ENCODE results near the gene SLC10A1.
"Not testable (repeated sequence)": the region's sequence is repeated elsewhere in the genome, so short reads cannot be mapped to it uniquely, and the experiment has no call there.

Gene SLC10A1

DNA sequence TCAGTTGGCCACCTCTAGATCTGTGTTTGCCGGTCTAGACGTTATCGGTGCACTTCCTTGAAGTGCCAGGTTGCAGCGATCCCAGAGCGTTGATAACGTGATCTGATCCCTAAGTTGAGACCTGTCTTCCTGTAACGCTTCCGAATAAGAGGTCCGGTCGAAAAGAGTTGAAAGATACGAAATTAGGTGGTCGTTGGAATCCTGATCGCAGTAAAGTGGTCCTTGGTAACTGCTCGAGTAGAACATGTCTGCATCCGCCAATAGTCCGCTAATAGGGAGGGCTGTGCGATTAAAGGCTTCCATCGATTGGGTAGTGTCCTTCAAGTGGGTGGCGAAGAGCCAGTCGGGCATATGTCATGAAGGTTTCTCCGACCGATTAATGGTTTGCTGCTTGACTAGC, 27.4 kb downstream of the SLC10A1 start:
- DNase-seq (ENCODE audit: low read depth): no peak

DNA sequence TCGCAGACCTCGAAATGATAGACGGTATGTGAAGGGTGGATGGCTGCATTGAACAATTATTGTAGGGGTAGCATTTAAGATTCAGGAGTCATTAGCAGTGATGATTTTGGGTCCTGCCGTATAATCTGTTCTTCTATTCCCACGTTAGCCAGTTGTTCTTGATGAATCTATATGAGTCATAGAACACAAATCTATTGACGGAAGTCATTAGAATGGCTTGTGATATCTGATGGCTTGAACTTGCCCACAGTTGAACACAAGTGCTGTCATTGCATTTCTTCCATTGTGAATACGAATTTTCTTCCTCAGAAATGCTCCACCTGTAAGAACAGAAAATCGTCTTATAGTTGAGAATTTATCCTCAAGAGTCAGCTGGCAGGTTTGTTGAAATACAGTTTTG, 28.2 kb downstream of the SLC10A1 start:
- DNase-seq (ENCODE audit: low read depth): no peak

DNA sequence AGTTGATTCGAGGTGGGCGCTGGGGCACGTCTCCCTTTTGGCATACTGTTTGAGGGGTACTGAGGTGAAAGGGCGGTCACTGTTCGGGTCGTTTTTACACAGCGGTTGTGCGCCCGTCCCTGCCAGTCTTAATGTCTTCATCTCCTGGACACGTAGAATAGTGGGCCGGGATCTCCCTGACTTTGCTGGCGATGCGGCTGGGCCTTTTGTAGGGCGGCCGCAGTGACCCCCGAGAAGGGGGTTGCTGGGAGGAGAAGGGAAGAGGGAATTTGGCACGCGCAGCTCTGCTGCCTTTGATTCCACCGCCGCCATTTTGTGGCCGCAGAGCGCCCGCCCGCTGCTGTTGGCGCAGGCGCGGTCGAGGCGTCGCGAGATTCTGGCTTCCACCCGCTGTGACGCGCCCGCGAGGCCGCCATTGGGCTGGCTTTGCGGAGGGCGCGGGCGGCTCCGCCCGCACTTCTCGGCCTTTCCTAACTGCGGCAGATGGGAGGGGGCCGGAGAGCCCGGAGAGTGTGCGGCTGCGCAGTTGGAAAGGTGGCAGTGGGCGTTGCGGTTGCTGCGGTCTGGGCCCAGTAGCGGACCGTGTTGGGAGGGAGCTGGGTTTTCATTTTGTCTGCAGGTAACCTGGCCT, 29.6 kb downstream of the SLC10A1 start:
- DNase-seq (ENCODE audit: low read depth): peak; percentile 59

DNA sequence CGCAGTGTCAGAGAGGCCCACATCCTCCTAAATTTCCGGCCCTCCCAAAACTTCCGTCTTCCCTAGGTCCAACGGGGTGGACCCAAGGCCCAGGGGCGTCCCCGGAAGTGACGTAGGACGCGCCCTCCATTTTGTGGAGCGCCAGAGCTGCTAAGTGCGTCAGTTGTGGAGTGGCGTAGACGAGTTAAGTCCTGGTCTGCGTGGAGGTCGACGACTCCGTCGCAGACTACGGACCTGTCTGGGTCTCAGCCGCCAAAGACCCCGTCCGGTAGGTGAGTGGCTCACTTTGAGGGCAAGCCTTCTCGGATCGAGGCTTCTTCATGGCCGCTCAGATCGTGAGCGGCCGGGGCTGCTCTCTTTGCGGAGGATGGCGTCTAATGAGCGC, 30.1 kb downstream of the SLC10A1 start, which contains the start of gene SRSF5:
Gene SRSF5 (plus strand): TSS at position 159 of the 385 bp plus-strand sequence. CDS start 1,015 bp downstream, outside the sequence.
- peak; percentile 91 for DNase-seq (ENCODE audit: low read depth)

DNA sequence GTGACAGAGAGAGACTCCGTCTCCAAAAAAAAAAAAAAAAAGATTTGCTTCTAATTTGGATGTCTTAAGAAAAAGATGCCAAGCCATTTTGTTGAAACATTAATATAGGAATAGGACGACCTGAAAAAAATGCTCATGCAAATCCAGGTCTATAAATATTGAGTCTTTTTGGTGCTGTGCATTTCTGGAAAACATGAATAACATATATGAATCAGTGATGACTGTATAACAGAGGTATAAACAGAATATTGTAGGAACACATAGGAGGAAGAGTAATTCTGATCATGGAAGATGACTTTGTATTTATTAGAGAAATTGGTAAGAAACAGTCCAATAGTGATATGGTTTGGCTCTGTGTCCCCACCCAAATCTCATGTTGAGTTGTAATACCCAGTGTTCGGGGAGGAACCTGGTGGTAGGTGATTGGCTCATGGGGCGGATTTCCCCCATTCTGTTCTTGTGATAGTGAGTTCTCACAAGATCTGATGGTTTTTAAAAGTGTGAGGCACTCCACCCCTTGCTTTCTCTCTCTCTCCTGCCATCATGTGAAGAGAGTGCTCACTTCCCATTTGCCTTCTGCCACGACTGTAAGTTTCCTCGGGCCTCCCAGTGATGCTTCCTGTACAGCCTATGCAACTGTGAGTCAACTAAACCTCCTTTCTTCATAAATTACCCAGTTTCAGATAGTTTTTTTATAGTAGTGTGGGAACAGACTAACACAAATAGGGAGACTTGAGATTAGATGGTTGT, 33.1 kb downstream of the SLC10A1 start:
- DNase-seq (ENCODE audit: low read depth): no peak

DNA sequence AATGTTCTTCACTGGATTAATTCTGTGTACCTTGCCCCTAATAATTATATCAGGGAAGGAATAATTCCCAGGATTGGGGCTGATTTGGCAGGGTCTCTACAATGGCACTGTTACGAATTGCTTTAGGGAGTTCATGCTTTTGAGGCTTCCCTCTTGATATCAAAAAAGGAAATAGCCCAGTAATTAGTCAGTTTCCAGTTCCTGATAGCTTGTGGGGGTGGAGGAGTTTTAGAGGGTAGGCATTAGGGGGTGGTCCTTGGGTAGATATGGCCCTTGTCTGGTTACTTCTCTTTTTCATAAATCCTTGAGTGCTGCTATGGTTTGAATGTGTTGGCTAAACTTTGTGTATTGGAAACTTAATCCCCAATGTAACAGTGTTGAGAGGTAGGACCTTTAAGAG, 36.2 kb downstream of the SLC10A1 start:
- no peak for DNase-seq (ENCODE audit: low read depth)

DNA sequence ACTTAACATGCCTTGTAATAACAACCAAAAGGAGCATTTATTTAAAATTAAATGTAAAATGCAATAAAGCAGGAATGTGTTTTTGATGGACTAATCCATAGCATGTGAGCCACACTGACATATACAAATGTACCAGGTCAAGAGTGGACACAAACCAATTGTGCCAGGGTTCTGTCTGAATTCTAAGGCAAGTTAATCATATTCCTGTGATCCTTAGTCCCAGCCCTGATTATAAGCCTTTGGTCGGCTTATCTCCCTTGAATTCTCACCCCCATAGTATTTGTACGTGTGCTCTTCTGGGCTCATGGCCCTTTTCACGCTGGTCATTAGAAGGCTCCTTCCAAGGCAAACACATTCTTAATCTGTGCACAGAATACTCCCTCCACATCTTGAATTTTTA, 40.7 kb downstream of the SLC10A1 start:
- DNase-seq (ENCODE audit: low read depth): no peak

DNA sequence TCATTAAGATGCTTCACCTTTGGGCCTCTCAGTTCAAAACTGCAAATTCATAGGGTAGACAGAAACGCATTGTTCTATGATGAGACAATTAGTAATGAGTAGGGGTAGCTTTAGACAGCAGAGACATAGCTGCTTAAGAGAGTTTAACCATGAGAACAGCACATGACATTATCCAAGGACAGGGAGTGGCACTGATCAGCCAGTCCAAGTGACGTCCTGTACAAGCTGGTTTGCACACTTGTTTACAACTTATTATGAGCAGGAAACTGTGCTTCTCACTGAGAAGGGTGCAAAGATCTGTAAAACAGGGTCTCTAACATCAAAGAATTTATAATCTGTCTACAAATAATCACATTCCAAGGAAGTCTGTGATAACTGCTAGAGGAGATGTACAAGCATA, 41.3 kb downstream of the SLC10A1 start:
- no peak for DNase-seq (ENCODE audit: low read depth)

DNA sequence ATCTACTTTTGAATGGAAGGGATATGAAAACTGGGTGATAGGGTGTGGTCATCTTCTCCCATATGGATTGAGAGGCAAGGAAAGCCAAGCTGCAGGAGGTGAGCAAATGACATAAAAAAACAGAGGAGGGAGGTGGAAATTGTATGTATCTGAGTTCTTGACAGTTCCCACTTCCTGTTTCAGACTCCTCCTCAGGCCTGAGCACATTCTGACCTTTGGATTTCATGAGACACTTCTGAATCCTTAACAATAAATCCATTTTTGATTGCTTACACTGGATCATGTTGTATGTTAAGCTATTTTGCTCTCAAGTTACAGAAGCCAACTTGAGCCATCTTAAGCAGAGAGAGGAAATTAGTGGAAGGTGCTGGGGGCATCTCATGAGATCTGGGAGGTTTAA, 41.7 kb downstream of the SLC10A1 start:
- DNase-seq (ENCODE audit: low read depth): no peak

DNA sequence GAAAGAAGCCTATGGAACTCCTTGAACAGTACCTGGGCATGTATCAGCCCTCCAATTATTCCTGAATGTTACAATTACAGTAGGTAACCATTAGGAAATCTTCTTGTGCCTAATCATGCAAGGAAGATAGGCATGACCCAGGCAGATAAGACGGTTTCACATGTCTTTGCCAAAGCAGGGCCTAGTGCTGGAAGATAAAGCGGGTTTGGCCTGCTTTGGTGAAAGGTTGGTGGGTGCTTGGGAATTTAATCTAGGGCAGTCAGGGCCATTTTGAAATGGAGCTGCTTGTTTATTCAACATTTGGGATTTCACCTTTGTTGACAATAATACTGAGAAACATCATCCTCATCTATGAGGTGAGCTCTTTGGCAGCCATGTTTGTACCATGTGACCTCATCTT, 42.6 kb downstream of the SLC10A1 start:
- DNase-seq (ENCODE audit: low read depth): no peak

DNA sequence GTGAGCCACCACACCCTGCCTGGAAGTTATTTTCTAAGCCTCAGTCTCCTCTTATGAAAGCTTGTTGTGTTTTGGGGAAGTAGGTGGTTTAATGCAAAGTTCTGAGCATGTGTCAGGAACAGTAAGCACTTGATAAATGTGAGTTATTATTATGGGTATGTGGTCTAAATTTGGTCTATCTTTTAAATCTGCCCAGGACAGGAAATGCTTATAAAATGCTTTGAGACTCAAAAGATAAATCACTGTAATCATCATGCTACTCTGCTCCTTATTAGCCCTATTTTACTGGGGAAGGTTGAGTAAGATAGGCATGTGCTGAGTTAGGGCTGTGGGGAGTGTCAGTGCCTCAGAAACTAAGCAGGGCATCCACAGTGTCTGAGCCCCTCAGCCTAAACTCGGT, 43.2 kb downstream of the SLC10A1 start:
- DNase-seq (ENCODE audit: low read depth): no peak

DNA sequence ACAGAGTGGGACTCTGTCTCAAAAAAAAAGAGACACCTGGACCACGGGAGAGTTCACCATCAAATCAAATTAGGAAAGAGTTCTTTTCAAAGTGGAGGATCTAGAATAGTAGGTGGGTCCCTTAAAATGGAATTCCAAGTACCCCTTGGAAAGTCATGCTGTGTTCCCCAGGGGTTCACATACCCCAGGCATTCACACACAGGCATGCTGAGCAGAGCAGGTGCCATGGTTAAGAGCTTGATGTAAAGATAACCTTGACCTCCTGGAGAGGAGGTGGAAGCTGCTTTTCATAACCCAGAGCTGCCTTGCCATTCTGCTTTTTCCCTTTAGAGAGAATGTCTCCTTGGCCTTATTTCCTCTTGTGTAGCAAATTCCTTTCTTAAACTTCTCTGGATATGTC, 44.3 kb downstream of the SLC10A1 start:
- no peak for DNase-seq (ENCODE audit: low read depth)

DNA sequence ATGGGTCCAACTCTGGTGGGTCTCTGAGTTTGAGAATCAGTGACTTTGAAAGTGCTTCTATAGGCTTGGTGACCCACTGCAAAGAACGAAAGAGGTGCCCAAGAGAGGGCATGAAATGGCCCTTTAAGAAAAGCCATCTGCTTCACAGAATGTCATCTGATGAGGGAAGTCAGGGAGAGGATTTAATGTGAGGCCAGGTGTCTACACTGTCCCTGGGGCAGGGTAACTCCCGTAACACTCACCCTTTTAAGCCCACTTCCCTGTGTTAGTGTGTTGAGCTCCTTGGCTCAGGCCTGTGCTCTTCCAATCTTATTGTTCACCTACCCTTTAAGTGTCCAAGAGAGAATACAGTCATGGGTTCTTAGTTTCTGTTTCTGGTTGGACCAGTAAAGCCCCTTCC, 46.5 kb downstream of the SLC10A1 start:
- no peak for DNase-seq (ENCODE audit: low read depth)

DNA sequence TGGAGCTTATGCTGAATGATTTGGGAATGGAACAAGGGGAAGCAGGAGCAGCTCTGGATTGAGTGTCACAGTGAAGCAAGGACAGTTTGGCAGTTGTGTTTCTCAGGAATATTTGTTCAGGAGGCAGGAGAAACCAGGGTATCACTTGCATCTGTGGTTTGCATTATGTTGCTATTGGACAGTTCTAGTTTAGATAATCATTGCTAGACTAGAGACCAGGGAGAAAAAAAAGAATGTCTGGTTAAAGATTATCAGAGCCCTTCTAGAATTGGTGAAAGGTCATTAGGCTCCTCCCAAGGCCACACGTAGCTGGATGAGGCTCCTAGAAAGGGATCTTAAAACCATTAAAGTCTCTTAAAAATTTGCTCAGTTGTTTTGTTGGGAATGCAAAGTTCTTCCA, 47.1 kb downstream of the SLC10A1 start:
- DNase-seq (ENCODE audit: low read depth): no peak

DNA sequence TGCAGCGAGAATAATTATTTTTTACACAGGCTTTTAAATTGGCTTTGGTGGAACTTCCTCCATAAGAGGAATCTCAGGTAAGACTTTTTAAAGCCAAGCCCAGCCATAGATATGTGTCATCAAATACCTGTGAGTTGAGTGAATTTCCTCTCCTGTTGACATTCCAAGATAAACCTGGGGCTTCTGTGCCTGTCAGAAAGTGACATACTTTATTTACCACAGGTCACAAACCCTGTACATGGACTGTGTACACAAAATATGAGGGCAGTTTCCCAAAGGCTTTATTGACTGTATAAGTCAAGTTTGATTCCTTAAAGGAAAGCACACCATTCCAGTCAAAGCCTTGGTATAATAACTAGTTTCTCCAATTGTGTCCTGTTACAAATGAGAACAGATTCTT, 56.0 kb downstream of the SLC10A1 start:
- no peak for DNase-seq (ENCODE audit: low read depth)

DNA sequence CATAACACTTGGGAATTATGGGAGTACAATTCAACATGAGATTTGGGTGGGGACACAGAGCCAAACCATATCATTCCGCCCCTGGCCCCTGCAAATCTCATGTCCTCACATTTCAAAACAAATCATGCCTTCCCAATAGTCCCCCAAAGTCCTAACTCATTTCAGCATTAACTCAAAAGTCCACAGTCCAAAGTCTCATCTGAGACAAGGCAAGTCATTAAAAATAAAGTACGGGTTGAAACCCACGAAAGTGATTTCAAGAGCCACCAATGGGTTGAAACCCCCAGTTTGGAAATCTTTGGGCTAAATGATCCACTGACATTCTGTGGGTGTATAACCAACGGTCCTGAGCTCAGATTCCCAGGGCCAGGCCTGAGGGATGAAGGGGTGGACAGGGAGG, 60.6 kb downstream of the SLC10A1 start:
- DNase-seq (ENCODE audit: low read depth): not testable (repeated sequence)

DNA sequence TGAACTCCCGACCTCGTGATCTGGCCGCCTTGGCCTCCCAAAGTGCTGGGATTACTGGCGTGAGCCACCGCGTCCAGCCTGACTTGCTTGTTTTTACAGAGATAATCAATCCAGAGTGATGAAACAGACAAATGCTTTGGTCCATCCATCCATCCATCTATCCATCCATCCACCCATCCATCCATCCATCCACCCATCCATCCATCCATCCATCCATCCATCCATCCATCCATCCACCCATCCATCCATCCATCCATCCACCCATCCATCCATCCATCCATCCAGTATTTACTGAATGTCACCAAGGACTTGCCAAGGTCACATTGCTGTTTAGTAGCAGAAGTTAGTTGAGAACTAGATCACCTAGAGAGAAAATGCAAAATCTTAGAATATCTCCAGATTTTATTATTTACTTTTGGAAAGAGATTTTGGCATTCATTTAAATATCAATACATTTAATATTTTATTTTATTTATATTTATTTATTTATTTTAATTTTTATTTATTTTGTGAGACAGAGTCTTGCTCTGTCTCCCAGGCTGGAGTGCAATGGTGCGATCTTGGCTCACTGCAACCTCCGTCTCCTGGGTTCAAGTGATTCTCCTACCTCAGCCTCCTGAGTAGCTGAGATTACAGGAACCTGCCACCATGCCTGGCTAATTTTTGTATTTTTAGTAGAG, 65.0 kb downstream of the SLC10A1 start:
- not testable (repeated sequence) for DNase-seq (ENCODE audit: low read depth)

DNA sequence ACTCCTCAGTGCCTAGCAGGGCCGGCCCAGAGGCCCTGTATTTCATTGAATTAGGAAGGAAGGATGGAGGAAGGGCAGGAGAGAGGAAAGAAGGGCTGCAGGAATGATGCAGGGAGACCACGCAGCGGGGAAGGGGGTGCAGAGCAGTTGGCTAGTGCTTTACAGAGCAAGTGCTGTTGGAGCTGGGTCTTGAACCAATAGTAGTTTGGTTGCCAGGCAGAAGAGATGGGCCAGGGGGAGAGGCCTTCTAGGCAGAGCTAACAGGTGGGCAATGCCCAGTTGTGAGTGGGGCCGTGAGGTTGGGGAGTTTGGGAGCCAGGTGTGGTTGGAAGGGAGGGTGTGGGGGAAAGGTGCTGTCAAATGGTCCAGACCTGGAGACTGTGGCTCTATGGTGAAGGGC, 69.2 kb downstream of the SLC10A1 start:
- DNase-seq (ENCODE audit: low read depth): no peak

DNA sequence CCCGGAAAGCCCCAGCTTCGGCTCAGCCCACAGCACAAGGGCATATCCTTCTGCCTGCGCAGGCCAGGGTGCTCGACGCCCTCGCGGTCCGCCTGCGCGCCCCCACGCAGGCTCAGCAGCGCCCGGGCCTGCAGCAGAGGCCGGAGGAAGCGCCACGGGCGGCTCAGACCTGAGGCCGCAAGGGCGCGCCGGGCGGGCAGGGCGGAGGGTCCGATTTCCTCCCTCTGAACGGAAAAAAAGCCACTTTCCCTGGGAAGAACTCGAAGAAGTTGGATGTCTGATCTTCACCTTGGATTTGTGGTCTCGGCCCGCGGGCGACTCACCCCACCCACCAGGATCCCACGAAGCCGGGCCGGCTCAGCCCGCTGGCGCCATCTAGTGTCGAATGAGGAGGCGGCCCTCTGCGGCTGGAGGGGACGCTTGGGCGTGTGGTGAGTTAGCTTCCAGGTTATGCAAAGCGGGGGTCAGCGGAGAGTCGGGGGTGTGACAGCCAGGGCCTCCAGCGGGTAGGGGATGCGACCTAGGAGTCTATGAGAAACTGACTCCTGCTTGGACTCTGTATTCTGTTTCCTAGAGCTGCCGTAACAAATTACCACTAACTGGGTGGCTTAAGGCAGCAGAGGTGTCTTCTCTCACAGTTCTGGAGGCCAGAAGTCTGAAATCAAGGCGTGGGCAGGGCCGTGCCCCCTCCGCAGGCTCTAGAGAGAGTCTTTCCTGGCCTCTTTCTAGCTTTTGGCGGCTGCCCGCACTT, 70.1 kb downstream of the SLC10A1 start:
- peak; percentile 34 for DNase-seq (ENCODE audit: low read depth)

All from CMK (cell line).